T-helper 2 cell (primary cell): ENCODE results near the gene CTDSPL2.
"Not testable (repeated sequence)": the region's sequence is repeated elsewhere in the genome, so short reads cannot be mapped to it uniquely, and the experiment has no call there.

Source experiments
- DNase-seq, 5 experiments: peaks; one replicate each; pipeline versions ENCODE4 v3.0.0 to v3.0.0-alpha.2; 2012 to 2022

Gene CTDSPL2

GRCh38 chr15:44485880-44486279, 58.5 kb downstream of the CTDSPL2 start:
- DNase-seq, result no peak

- DNase-seq, result peak in 1 of 5 experiments; percentile 17
These were observed 62.0 kb downstream of the CTDSPL2 start for GRCh38 chr15:44489464-44489863.

GRCh38 chr15:44490622-44491021, 63.2 kb downstream of the CTDSPL2 start:
- no peak for DNase-seq

GRCh38 chr15:44492040-44492439, 64.6 kb downstream of the CTDSPL2 start:
- DNase-seq, result no peak

- no peak for DNase-seq
These were observed 65.2 kb downstream of the CTDSPL2 start for GRCh38 chr15:44492672-44493071.

GRCh38 chr15:44495562-44495961, 68.1 kb downstream of the CTDSPL2 start:
- DNase-seq, result no peak

- peak in 1 of 5 experiments; percentile 84 for DNase-seq
These were observed 73.1 kb downstream of the CTDSPL2 start for GRCh38 chr15:44500555-44500954.

GRCh38 chr15:44501768-44502366, 74.4 kb downstream of the CTDSPL2 start:
- peak in 2 of 5 experiments; percentile 3 to 63 for DNase-seq

GRCh38 chr15:44516436-44516835, 89.0 kb downstream of the CTDSPL2 start:
- no peak for DNase-seq

GRCh38 chr15:44519537-44519936, 92.1 kb downstream of the CTDSPL2 start:
- DNase-seq, result no peak

GRCh38 chr15:44525018-44525417, 97.6 kb downstream of the CTDSPL2 start:
- no peak for DNase-seq

- no peak for DNase-seq
These were observed 99.8 kb downstream of the CTDSPL2 start for GRCh38 chr15:44527241-44527640.

GRCh38 chr15:44529864-44530604, 102.6 kb downstream of the CTDSPL2 start:
- no peak for DNase-seq

GRCh38 chr15:44530653-44531052, 103.2 kb downstream of the CTDSPL2 start:
- DNase-seq, result no peak

- not testable (repeated sequence) for DNase-seq
These were observed 104.8 kb downstream of the CTDSPL2 start for GRCh38 chr15:44532275-44532674.

- DNase-seq, result peak in 1 of 5 experiments; percentile 27
These were observed 105.3 kb downstream of the CTDSPL2 start for GRCh38 chr15:44532689-44533088.

GRCh38 chr15:44535092-44535491, 107.7 kb downstream of the CTDSPL2 start:
- no peak for DNase-seq

GRCh38 chr15:44535523-44536301, 108.3 kb downstream of the CTDSPL2 start:
- peak in 2 of 5 experiments; percentile 13 to 59 for DNase-seq

GRCh38 chr15:44536302-44536961, 109.0 kb downstream of the CTDSPL2 start:
- DNase-seq, result no peak

GRCh38 chr15:44536962-44537734, 109.7 kb downstream of the CTDSPL2 start, which contains the start of gene EIF3J:
EIF3J (plus strand) TSS chr15:44537147; CDS start chr15:44537195, 48 bp downstream.
- DNase-seq, result peak; percentile 88 to 98 (median 92)

- DNase-seq, result peak in 3 of 5 experiments; percentile 12 to 71 (median 13)
These were observed 110.4 kb downstream of the CTDSPL2 start for GRCh38 chr15:44537735-44538240.
